NCI-H2081 (cell line): ENCODE measurements around the gene SIGLEC5.
"Not testable (repeated sequence)": the region's sequence is repeated elsewhere in the genome, so short reads cannot be mapped to it uniquely, and the experiment has no call there.

Experiments used
- DNase-seq, 2 experiments: peaks; one replicate each; lab custom pipeline; 2025; lab: John Stamatoyannopoulos, UW

The SIGLEC5 gene, protein sequence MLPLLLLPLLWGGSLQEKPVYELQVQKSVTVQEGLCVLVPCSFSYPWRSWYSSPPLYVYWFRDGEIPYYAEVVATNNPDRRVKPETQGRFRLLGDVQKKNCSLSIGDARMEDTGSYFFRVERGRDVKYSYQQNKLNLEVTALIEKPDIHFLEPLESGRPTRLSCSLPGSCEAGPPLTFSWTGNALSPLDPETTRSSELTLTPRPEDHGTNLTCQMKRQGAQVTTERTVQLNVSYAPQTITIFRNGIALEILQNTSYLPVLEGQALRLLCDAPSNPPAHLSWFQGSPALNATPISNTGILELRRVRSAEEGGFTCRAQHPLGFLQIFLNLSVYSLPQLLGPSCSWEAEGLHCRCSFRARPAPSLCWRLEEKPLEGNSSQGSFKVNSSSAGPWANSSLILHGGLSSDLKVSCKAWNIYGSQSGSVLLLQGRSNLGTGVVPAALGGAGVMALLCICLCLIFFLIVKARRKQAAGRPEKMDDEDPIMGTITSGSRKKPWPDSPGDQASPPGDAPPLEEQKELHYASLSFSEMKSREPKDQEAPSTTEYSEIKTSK

DNA sequence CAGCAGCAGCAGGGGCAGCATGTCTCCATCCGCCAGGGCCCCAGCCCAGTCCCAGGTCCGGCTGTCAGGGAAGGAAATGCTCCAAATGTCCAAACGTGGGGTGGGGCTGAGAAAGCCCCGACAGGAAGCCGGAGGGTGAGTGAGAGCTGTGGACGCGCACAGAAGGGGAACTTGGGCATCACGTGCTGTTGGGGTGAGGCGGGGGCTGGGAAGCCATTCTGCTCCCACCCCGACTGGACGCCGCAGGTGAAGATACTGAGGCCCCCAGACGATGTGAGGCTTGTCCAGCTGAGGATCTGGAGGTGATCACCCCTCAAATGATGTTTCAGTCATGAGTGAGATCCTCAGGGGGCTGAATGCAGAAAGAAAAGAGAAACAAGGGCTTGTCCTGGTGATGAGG, at the start of gene SIGLEC5:
TSS of gene SIGLEC5 (minus strand) at position 87 of the 400 bp plus-strand sequence. CDS start at position 21, 66 bp downstream.
- not testable (repeated sequence) for DNase-seq

DNA sequence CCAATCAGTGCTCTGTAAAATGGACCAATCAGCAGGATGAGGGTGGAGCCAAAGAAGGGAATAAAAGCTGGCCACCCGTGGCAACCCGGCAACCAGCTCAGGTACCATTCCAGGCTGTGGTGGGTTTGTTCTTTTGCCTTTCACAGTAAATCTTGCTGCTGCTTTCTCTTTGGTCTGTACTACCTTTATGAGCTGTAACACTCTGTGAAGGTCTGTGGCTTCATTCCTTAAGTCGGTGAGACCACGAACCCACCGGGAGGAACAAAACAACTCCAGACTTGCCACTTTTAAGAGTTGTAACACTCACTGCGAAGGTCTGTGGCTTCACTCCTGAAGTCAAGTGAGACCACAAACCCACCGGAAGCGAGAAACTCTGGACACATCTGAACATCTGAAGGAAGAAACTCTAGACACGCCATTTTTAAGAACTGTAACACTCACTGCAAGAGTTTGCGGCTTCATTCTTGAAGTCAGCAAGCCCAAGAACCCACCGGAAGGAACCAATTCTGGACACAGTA, 46.4 kb upstream of the SIGLEC5 start:
- no peak for DNase-seq

DNA sequence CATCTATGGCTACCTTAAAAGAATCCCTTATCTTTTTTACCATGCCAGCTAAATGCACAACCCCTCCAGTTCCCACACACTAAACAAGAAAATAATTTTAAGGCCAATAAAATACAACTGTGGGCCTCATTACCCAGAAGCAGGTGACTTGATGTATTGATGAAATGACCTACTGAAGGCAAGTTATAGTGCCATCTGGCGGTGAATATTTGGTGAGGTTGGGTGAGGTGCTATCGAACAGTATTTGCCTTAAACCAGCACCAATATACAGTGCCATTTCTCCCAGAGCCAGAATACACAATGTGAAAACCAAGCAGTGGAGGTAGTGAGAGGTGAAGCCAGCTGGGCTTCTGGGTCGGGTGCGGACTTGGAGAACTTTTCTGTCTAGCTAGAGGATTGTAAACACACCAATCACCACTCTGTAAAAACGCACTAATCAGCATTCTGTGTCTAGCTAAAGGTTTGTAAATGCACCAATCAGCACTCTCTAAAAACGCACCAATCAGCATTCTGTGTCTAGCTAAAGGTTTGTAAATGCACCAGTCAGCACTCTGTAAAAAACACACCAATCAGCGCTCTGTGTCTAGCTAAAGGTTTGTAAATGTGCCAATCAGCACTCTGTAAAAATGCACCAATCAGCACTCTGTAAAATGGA, 45.8 kb upstream of the SIGLEC5 start:
- DNase-seq, result not testable (repeated sequence)

GRCh38 chr19:51668216-51668615, 38.0 kb upstream of the SIGLEC5 start:
- DNase-seq, result no peak

DNA sequence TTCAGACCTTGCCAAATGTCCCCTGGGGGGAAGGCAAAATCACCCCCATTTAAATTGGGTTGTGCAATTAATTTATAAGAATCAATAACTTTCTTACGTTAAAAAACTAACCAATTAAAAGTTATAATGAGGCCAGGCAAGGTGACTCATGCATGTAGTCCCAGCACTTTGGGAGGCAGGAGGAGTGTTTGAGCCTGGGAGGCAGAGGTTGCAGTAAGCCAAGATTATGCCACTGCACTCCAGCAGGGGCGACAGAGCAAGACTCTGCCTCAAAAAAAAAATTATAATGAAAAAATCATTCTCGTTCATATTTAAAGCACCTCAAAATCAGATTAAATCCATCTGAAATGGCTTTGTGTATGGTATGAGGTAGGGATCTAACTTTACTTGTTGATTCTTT, 34.8 kb upstream of the SIGLEC5 start:
- no peak for DNase-seq

GRCh38 chr19:51664131-51664530, 33.9 kb upstream of the SIGLEC5 start:
- DNase-seq, result no peak

DNA sequence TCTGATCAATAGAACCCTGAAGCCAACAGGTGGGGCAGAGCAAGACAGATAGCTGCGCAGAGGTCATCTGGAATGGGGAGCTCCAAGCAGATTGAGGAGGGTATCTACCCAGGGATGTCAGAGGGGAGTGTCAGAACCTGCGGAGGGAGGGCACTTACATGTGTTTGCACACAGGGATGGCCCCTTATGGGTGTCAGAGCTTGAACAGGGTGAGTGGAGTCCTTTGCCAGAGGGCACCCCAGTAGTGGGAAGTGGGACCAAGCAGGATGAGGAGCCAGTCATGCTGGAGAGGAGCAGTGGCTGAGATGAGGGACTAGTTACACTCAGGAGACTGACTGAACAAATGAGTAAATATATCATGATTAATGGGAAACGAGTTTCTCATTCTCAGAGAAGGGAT, 33.4 kb upstream of the SIGLEC5 start:
- no peak for DNase-seq

- peak in 1 of 2 experiments; percentile 2 for DNase-seq
These were observed 30.9 kb upstream of the SIGLEC5 start for GRCh38 chr19:51660975-51661600.

DNA sequence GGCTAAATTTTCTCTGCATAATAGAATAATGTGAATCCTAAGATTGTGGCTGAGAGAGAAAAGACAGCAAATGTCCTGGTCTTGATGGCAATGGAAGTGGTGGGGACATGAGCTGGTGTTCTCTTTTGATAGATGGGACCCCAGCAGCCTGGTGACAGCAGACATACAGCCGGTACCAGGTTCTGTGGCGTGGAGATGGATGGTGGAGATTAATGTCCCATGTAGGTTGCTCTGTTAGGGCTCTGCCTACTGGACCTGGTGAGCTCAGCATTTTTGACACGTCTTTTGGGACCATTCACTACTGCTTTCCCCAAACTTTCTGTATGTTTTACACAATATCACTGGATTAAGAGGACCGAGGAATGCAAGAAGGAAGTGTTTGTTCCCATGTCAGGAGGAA, 24.6 kb upstream of the SIGLEC5 start:
- DNase-seq, result no peak

DNA sequence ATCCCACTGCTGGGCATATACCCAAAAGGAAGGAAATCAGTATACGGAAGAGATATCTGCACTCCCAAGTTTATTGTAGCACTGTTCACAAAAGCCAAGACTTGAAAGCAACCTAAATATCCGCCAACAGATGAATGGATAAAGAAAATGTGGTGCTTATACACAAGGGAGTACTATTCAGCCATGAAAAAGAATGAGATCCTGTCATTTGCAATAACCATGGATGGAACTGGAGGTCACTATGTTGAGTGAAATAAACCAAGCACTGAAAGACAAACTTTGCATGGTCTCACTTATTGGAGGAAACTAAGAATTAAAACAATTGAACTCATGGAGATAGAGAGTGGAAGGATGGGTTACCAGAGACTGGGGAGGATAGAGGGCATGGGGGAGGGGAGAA, 23.0 kb upstream of the SIGLEC5 start:
- no peak for DNase-seq

- no peak for DNase-seq
These were observed 22.1 kb upstream of the SIGLEC5 start for GRCh38 chr19:51652266-51652665.

DNA sequence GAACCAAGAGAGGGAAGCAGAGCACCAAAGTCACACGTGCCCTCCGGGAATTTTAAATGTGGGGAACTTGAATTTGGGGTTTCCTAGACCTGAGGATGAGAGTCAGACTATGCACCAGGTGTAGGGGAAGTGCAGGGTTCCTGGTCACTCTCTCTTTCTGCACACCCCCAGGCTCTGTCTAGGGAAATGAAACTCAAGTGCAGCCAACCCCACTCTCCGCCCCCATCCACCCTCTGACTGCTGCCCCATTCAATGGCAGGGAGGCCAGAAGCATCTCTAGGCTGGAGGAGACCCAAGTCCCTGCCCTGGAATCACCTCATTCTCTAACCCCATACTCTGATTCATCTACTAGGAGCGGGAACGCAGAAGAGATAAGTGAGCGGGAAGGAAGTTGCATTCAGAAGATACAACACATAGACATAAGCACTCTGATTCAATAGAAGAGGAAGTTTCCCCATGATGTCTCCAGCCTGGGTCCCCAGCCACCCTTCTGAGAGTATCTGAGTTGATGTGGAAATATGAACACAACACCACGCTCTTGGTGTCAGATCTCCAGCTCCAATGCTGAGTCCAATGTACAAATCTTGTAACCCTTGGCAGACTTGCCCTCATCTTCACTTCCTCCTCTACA, 21.1 kb upstream of the SIGLEC5 start:
- no peak for DNase-seq

DNA sequence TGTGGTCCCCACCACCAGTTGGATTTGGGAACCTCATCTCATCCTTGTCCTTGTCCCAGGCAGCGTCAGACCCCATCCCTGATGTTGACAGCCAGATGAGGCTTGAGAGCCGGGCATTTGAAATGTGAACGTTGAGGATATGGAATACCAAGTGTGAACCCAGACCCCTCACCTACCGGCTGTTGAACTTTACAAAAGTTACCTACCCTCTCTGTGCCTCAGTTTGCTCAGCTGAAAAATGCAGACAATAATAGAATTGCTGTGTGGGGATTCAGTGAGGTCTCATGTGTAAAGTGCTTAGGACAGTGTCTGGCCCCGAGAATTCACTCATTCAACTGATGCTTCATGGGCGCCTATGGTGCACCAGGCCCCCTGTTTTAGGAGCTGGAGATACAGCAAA, 17.1 kb upstream of the SIGLEC5 start:
- no peak for DNase-seq

DNA sequence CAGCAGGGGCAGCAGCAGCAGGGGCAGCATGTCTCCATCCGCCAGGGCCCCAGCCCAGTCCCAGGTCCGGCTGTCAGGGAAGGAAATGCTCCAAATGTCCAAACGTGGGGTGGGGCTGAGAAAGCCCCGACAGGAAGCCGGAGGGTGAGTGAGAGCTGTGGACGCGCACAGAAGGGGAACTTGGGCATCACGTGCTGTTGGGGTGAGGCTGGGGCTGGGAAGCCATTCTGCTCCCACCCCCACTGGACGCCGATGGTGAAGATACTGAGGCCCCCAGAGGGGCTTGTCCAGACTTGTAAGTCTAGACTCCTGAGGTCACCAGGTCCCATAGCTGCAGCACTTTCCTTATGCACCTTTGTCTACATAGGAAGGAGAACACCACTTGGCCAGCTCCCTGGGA, 16.5 kb upstream of the SIGLEC5 start, which contains the start of gene SIGLEC14:
TSS of gene SIGLEC14 (minus strand) at position 96 of the 400 bp plus-strand sequence. CDS start at position 30, 66 bp downstream.
- DNase-seq, result not testable (repeated sequence)

- DNase-seq, result no peak
These were observed 14.6 kb upstream of the SIGLEC5 start for GRCh38 chr19:51644636-51645271.

DNA sequence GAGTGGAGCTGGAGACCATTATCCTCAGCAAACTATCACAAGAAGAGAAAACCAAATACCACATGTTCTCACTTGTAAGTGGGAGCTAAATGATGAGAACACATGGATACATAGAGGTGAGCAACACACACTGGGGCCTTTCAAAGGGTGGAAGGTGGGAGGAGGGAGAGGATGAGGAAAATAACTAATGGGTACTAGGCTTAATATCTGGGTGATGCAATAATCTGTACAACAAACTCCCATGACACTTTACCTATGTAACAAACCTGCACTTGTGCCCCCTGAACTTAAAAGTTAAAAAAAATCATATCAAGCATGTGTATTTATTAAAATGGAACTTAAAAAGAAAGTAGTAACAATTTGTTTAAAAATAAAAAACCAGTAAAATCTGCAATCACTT, 11.4 kb upstream of the SIGLEC5 start:
- no peak for DNase-seq

DNA sequence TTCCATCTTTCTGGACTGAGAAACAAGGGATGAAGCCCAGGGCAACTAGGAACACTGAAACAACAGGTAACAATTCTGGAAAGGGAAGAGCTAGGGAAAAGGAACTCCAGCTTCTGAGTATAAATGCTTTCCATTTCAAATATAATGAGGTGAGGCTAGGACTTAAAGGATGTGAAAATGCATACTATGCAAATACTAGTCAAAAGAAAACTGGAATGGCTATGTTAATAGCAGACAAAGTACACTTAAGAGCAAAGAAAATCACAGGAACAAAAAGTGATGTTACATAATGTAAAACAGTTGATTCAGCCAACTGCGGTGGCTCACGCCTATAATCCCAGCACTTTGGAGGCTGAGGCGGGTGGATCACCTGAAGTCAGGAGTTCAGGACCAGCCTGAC, 10.2 kb upstream of the SIGLEC5 start:
- no peak for DNase-seq

GRCh38 chr19:51639916-51640315, 9.7 kb upstream of the SIGLEC5 start:
- DNase-seq, result no peak

DNA sequence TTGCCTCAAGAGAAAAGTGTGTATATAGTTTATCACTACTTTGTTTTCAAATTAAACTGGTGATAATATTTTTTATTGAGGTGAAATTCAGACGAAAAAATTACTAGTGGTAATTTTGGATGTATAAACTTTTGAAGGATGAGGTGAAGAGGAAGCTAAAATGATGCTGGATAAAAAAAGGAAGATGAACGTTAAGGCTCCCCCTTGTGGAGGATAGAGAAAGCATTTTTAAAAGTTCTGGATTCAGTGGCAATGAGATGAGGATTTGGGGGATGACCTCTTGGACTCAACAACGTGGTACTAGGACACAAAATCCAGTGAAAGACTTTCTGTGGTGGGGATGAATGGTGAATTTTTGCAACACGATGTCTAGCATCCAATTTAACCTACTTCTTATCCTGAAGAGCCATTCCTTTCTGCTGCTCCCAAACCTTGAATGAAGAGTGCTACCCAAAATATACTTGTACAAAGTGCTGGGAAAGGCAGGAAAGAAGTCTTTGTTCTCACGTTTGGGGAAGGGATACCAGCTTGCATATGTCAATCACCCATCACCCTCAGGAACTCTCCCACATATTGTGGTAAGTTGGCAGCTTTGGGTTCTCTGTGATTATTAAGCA, 7.3 kb upstream of the SIGLEC5 start:
- no peak for DNase-seq

GRCh38 chr19:51632126-51632525, 1.9 kb upstream of the SIGLEC5 start:
- DNase-seq, result no peak
